COLO668 (cell line): Measurements from ENCODE around the gene ITGA8.
"Not testable (repeated sequence)": the region's sequence is repeated elsewhere in the genome, so short reads cannot be mapped to it uniquely, and the experiment has no call there.

Experiments
- DNase-seq: peaks from one replicate; lab custom pipeline; 2025; ENCODE audit not compliant: unreplicated experiment; lab: John Stamatoyannopoulos, UW

Gene ITGA8

GRCh38 chr10:15690031-15690430, 29.7 kb downstream of the ITGA8 start:
- DNase-seq = no peak

DNA sequence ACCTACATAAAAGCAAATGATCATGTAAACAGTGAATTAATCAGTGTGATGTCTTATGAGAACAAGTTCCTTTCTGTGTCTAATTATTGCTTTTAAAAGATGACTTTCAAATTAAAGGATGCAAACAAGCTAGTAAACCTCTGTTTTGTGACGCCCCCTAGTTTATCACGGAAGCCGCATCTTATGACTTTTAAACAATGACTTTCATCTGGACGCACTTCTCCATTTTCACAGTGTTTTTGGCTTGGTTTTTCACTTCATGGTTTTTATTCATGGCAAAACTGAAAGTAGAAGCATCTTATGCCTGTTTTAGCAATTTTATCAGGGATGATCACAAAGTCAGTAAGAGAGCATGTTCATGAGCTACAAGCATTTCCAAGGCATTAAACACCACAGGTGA, 35.0 kb downstream of the ITGA8 start:
- DNase-seq = no peak

- DNase-seq = no peak
Observed at GRCh38 chr10:15681076-15681475, 38.6 kb downstream of the ITGA8 start.

DNA sequence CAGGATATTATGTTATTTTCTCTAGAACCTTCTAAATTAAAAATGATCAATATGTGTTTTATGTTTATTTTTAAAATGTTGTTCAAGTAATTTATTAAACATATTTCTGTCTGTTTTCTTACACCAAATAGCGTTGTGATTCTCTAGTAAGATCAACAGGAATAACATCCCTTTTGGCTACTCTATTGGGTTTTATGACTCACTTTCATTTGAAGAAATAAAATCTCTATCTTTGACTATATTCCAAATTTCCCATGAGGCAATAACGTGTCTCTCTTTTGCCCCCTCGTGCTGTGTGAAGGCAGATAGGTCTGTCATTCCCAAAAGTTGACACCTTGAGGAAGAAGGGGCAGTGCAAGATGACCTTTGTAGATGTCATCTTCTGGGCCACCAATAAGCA, 40.9 kb downstream of the ITGA8 start:
- no peak for DNase-seq

DNA sequence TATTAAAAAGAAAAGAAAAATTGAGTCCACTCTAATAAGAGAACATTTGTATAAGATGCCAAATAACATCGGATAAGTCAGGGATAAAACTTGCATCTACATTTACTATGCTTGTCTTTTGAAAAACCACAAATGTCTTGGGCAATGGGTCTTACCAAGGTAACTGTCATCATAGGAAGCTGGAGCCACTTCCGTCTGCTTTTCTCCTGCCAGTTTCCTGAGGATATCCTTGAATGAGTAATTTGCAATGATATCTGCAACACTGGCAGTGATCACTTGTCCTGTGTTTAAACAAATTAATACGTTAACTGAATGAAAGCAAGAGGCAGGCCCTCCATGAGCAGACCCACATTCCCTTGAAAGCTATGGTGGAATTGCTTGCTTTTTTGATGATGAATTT, 47.3 kb downstream of the ITGA8 start:
- no peak for DNase-seq

DNA sequence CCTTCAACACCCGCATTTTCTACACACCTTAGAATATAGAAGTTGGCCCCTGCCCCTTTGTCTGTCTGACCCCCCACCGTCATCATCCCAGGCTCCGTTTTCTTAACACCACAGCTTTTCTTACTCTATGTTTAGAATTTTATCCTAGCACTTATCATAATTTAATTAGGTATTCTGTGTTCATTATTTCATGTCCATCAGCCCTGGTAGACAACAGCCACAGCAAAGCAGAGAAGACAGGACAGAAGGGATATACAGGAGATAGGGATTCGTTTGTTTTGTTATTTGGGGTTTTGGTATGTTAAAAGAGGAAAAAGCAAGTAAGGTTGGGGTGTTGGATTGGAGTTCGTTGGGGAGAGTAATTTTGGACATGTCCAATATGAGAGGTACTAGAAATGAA, 48.8 kb downstream of the ITGA8 start:
- DNase-seq = no peak

GRCh38 chr10:15661574-15661973, 58.1 kb downstream of the ITGA8 start:
- DNase-seq = no peak

DNA sequence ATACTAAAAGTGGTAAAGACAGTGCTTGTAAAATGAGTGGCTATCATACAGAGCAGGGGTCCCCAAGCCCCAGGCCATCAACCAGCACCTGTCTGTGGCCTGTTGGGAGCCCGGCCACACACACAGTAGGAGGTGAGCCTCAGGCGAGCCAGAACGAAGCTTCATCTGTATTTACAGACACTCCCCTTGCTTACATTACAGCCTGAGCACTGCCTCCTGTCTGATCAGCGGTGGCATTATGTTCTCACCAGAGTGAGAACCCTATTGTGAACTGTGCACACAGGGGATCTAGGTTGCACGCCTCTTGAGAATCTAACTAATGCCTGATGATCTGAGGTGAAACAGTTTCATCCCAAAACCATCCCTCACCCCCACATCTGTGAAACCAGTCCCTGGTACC, 58.7 kb downstream of the ITGA8 start:
- DNase-seq = no peak

GRCh38 chr10:15658069-15658702, 61.5 kb downstream of the ITGA8 start:
- DNase-seq = no peak

GRCh38 chr10:15652757-15653156, 67.0 kb downstream of the ITGA8 start:
- no peak for DNase-seq

GRCh38 chr10:15652117-15652516, 67.6 kb downstream of the ITGA8 start:
- no peak for DNase-seq

DNA sequence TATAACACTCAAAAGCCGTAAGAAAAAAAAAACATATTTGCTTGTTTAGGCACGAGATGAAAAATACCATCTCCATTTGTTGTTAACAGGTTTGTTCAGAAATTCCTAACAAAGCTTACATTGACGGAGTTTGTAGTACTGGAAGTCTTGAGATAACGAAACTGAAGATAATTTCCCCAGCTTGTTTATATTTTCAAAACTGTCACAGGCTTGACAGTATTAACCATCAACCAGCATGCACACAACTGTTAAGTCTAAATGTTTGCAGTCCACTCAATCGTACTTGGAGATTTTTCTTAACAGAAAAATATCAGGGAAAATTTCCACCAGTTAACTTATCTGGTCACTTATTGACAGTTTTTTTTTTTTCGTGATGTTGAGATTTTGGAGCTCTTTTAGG, 68.5 kb downstream of the ITGA8 start:
- DNase-seq = no peak

- DNase-seq = no peak
Observed at GRCh38 chr10:15642095-15642494, 77.6 kb downstream of the ITGA8 start.

- no peak for DNase-seq
Observed at GRCh38 chr10:15640536-15641085, 79.1 kb downstream of the ITGA8 start.

DNA sequence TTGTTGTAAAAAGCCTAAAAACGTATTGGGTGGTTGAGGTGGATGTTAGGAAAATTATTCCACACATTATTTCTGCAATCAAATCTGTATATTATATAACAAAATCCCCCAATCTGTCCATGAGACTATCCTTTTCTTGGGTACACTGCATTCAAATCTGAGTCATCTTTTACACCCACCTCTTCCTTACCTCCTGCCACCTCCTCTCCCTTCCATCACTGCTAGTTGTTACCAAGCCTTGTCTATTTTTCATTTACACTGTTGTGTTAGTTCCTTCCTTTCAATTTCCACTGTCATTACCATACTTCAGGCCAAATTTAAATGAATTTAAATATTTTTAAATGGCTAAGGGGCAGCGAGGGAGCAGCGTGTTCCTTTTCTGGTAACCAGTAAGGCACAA, 83.3 kb downstream of the ITGA8 start:
- no peak for DNase-seq

DNA sequence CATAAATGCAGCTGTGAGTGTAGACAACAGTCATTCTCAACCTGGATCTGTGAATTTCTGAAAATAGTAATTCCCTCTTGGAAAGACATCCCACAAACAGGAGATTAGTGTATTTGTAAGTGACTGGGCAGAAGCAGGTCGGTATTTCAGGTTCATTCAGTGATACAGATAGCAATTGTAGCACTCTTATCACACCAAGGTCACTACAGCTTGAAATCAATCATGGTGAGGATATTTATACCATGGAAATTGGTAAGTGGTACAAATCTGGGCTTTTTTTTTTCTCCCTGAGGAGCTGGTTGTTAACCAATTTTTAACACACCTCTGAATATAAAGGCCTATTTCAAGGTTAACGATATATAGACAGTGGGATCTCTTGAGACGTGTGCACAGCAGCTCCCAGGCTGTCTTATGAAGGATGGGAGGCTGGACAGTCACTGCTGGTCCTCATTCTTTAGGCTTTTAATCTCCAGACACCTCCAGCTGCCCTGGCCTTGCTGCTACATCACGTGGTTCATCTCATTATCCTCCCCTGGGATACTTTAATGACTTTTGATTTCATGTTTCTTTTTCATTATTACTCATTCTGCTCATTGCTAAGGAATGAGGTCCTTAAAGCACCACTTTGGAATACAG, 87.1 kb downstream of the ITGA8 start:
- DNase-seq = no peak

DNA sequence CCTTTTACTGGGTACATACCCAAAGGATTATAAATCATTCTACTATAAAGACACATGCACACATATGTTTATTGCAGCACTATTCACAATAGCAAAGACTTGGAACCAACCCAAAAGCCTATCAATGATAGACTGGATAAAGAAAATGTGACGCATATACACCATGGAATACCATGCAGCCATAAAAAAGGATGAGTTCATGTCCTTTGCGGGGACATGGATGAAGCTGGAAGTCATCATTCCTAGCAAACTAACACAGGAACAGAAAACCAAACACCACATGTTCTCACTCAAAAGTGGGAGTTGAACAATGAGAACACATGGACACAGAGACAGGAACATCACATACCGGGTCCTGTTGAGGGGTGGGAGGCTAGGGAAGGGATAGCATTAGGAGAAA, 88.5 kb downstream of the ITGA8 start:
- DNase-seq = not testable (repeated sequence)

- no peak for DNase-seq
Observed at GRCh38 chr10:15630353-15630752, 89.4 kb downstream of the ITGA8 start.

- DNase-seq = no peak
Observed at GRCh38 chr10:15627617-15628196, 92.0 kb downstream of the ITGA8 start.

- DNase-seq = no peak
Observed at GRCh38 chr10:15626937-15627336, 92.8 kb downstream of the ITGA8 start.

DNA sequence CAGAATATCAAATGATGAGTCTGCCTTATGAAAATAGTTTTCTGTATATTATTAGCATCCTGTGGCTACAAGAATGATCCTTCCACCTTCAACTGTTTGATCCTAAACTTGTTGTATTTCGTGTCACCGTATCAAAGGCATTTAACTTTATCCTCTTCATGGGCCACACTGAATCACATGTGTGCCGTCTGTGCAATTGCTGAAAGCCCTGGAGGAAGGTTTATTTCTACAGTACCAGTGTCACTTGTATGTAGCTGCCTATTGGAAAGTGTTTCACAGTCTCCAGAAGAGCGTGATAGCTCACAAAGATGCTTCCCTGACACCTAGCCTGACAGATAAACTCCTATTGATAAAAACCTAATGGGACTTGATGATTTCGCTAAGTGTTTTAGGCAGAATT, 94.5 kb downstream of the ITGA8 start:
- no peak for DNase-seq

DNA sequence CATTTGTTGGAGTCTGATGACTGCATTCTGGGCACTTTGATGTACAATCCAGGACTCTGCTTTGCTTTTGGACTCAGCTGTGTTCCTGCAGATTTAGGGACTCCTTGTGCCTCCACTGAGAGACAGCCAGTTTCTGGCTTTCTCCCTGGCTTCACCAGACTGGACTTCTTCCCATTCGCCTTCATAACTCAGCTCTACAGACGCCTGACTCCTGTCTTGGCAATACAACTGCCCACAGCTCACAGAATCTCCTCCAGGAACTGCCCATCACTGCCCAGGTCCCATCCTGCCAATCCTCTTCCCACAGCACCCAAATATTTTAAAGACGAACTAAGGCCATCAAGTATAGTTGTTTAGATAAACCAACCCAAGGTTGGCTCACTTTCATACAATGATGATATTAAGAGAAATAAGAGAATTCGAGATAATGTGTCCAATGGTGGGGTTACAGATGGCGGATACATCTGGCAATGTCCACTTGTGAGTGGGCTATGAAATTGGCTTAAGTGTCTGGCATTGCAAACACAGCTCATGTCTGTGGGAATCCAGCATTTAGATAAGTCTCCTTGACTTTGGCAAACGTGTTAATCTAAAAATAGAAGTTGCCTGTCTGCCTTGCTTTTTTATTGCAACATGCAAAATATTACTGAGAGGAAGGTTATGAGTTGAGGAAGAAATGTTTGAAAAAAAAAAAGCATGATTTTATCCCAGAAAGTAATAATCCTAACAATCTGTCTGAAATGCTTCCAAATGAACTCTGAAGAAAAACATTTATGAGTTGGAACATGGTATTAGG, 95.1 kb downstream of the ITGA8 start:
- DNase-seq = no peak
